ENCODE data around the gene MYO18B.

MYO18B gene

DNA sequence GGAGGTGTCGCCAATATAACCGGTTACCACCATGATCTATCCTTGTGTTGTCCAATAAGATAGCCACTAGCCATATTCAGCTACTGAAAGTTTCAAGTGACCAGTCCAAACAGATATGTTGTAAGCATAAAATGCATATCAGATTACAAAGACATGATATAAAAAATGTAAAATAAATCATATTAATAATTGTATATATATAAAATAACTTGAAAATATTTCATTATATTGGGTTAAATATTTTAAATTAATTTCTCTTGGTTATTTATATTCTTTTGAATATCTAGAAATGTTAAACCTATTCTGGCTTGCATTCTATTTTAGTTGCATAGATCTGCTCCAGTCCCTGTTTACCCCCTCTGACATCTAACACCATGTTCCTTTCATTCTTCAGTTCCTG, 305.5 kb downstream of the MYO18B start:
- DNase-seq (ENCODE audit: low read depth, low spot score) = no peak
- H3K4me3 ChIP-seq (ENCODE audit: low read length) = no peak overlapping the region

DNA sequence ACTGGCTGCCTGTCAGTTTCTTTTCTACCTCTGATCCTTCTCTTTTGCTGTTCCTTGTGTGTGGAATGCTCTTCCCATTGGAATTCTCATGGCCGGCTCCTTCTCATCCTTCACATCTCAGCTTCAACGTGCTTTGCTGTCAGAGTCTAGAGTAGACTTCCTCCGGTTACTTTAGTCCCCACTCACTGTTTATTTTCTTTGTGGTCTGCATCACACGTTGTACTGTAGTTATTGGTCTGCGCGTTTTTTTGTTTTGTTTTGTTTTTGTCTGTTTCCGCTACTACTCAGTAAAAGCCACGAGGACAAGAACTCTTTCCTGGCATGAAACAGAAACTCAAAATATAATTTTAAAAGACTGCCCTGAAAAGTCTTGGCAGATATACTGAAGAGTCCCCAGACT, 305.9 kb downstream of the MYO18B start:
- no peak for DNase-seq (ENCODE audit: low read depth, low spot score)
- H3K4me3 ChIP-seq (ENCODE audit: low read length) = no peak overlapping the region

- DNase-seq (ENCODE audit: low read depth, low spot score) = no peak
- H3K4me3 ChIP-seq (ENCODE audit: low read length) = no peak overlapping the region
These were observed 308.1 kb downstream of the MYO18B start for GRCh38 chr22:26050079-26050478.

- no peak for DNase-seq (ENCODE audit: low read depth, low spot score)
- H3K4me3 ChIP-seq (ENCODE audit: low read length) = no peak overlapping the region
These were observed 311.8 kb downstream of the MYO18B start for GRCh38 chr22:26053737-26054316.

GRCh38 chr22:26054841-26055605, 313.0 kb downstream of the MYO18B start:
- DNase-seq (ENCODE audit: low read depth, low spot score) = no peak
- H3K4me3 ChIP-seq (ENCODE audit: low read length) = no peak overlapping the region

DNA sequence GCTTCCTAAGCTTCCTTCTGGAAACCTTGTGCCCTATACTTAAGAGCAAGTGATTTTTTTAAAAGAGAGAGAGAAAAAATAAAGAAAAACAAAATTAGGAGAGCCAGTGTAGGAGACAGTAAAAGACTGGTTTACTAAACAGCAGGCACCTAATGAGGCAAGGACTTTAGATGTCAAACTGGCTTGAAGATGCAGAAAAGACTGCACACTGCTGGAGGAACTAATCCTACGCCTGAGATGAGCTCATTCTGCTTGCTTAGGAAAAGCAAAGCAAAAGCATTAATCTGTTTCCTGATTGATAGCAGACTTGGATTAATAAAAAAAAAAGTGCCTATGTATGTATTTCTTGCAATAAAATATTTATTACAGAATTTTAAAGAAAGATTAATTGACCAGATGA, 313.7 kb downstream of the MYO18B start:
- no peak for DNase-seq (ENCODE audit: low read depth, low spot score)
- no peak overlapping the region for H3K4me3 ChIP-seq (ENCODE audit: low read length)

GRCh38 chr22:26056455-26057200, 314.6 kb downstream of the MYO18B start:
- no peak for DNase-seq (ENCODE audit: low read depth, low spot score)
- H3K4me3 ChIP-seq (ENCODE audit: low read length) = no peak overlapping the region

GRCh38 chr22:26057731-26058130, 315.7 kb downstream of the MYO18B start:
- DNase-seq (ENCODE audit: low read depth, low spot score) = no peak
- no peak overlapping the region for H3K4me3 ChIP-seq (ENCODE audit: low read length)

DNA sequence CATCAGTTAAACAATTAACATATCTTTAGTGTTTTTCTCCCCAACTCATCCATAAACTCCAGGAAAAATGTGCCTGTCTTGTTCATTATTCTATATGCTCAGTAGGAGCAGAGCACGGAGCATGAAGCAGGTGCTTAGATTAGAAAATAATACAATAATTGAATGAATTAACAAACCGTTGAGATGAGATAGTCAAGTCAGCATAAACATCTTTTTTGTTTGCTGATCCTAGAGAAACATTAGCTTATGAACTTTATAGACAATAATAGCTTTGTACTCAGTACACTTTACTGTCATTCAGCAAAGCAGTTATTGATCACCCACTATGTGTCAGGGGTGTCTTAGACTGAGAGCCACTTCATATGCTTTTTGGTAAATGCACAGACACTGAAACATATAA, 322.1 kb downstream of the MYO18B start:
- no peak for DNase-seq (ENCODE audit: low read depth, low spot score)
- no peak overlapping the region for H3K4me3 ChIP-seq (ENCODE audit: low read length)

DNA sequence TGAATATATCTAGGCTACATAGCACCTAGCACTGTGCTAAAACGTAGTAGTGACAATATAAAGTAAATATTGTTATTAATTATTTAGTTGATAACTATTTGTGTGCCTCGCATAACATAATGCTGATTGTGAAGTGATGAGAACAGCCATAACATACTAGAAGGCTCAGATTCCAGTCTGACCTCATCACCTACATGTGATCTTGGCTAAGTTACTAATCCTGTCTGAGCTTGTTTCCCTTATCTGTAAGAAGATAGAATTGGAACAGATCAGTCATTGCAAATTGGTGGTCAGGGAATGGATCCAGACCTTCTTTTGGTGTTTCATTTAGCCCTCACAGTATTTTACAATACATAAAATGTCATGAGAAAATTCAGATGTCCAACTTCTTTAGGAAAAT, 323.9 kb downstream of the MYO18B start:
- DNase-seq (ENCODE audit: low read depth, low spot score) = no peak

GRCh38 chr22:26066534-26066933, 324.5 kb downstream of the MYO18B start:
- no peak overlapping the region for H3K4me3 ChIP-seq (ENCODE audit: low read length)
- DNase-seq (ENCODE audit: low read depth, low spot score) = peak; percentile 16

More for the DNA sequence above, 323.9 kb downstream of the MYO18B start:
- no peak overlapping the region for H3K4me3 ChIP-seq (ENCODE audit: low read length)

DNA sequence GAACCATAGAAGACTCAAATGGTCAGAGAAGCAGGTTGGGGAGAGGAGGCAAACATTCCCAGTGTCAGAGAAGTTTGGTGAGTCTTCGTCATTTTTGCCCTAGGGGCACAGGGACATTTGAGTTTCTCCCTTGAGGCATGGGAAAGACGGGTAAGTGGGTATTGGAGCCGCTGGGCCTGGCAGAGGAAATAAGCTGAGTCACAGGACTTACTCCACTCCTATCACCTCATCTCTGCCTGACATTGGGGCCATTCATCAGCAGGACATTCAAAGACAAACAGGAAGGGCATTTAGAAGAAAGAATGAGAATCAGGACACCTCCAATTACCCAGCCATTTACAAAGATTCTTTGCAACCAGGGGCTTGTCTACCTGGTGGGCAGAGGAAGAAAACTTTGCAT, 326.6 kb downstream of the MYO18B start:
- no peak overlapping the region for H3K4me3 ChIP-seq (ENCODE audit: low read length)
- DNase-seq (ENCODE audit: low read depth, low spot score) = no peak

- no peak for DNase-seq (ENCODE audit: low read depth, low spot score)
- no peak overlapping the region for H3K4me3 ChIP-seq (ENCODE audit: low read length)
These were observed 330.6 kb downstream of the MYO18B start for GRCh38 chr22:26072621-26073020.

GRCh38 chr22:26075251-26075650, 333.3 kb downstream of the MYO18B start:
- DNase-seq (ENCODE audit: low read depth, low spot score) = no peak
- no peak overlapping the region for H3K4me3 ChIP-seq (ENCODE audit: low read length)

- H3K4me3 ChIP-seq (ENCODE audit: low read length) = no peak overlapping the region
- no peak for DNase-seq (ENCODE audit: low read depth, low spot score)
These were observed 337.0 kb downstream of the MYO18B start for GRCh38 chr22:26079009-26079408.
